Psoas muscle (tissue), 8 donors: ENCODE measurements around the gene BIRC6. TPM values are rescaled to one million over a fixed set of nuclear protein-coding genes. Genes with fewer than 3 reads are reported as not detected.
"Not testable (repeated sequence)": the region's sequence is repeated elsewhere in the genome, so short reads cannot be mapped to it uniquely, and the experiment has no call there.

Experiments used
- ATAC-seq, 4 donors: fragments of 200-7000 bp; cut with Tn5 transposase; one replicate each; pipeline ENCODE4 v1.9.1; 2020; ENCODE audit warnings: moderate library complexity in 3 of 4, mild to moderate bottlenecking in 2 of 4
- DNase-seq, 2 donors: peaks; one replicate each; pipeline ENCODE4 v3.0.0-alpha.2; 2020
- H3K27ac ChIP-seq: fragments of 200-600 bp; one replicate; pipeline ENCODE4 v1.8.0; 2022
- H3K27me3 ChIP-seq, 3 donors: fragments of 200-600 bp in 1 of 3; one replicate each; pipeline versions ENCODE4 v1.6.1 to v1.8.0; 2013 to 2022; ENCODE audit warnings: low read length in 2 of 3, mild to moderate bottlenecking in 2 of 3, moderate library complexity in 1 of 3; ENCODE audit not compliant: insufficient read depth in 3 of 3
- H3K36me3 ChIP-seq, 2 donors: fragments of 200-600 bp in 1 of 2; one replicate each; pipeline versions ENCODE4 v1.6.1 to v1.8.0; 2013 to 2022; ENCODE audit warnings: low read depth in 1 of 2, mild to moderate bottlenecking in 1 of 2, moderate library complexity in 1 of 2; ENCODE audit not compliant: insufficient read depth in 1 of 2
- H3K4me1 ChIP-seq: fragments of 200-600 bp; one replicate; pipeline ENCODE4 v1.8.0; 2022
- H3K4me3 ChIP-seq: fragments of 200-600 bp; one replicate; pipeline ENCODE4 v1.8.0; 2022; ENCODE audit warnings: mild to moderate bottlenecking
- H3K9me3 ChIP-seq: fragments of 200-600 bp; one replicate; pipeline ENCODE4 v1.8.0; 2022
- CTCF ChIP-seq: fragments of 200-600 bp; IDR thresholded peaks from one replicate; pipeline ENCODE4 v1.8.0; 2022; ENCODE audit warnings: antibody characterized with exemption
- WGBS, 3 donors: extraction: QIAGEN DNeasy Blood & Tissue Kit; methylation state at CpG; one replicate each; pipeline versions ENCODE4 v1.1.6 to v1.1.7; 2013; 5-methylcytosine and 5-hydroxymethylcytosine counted together
- intact Hi-C, 2 donors: fragments of 100-400 bp; cut with DNase I; formaldehyde crosslinking; loops; one replicate each; pipeline versions ENCODE4 v1.11.0 to v1.14.2; 2022
- polyA plus RNA-seq, 3 donors: library from polyadenylated mRNA; stranded (reverse); fragments of 200-250 nt; gene quantifications; one replicate each; pipeline ENCODE4 v1.2.3, GENCODE V29; 2013
- total RNA-seq, 4 donors: library from RNA; stranded (reverse); fragmentation: NEBNext Ultra II Directional in 2 of 4; extraction: Animal tissue kit (Norgen Biotek cat#: 25700) in 2 of 4; gene quantifications; one replicate each; pipeline versions ENCODE4 v1.2.1 to v1.2.4, GENCODE V29; 2021 to 2023
- donor health status: healthy with polysubstance abuse.
- donor health status: DM: no; HTN: no; CAD: no; lungs with moderate emphysema.
- donor health status: Bipolar disorder and iron deficiency.
- donor health status: healthy.
- donor health status: DM: yes; HTN: yes; CAD: no.
- donor health status: DM: no; HTN: no; CAD: no.
- donor health status: DM: no; HTN: no; CAD: no.
- donor health status: DM: yes; HTN: yes; CAD: no.

The BIRC6 gene
- total and polyA plus RNA-seq, 7 donors: 11.1 to 66.7 (median 38.1) TPM

DNA sequence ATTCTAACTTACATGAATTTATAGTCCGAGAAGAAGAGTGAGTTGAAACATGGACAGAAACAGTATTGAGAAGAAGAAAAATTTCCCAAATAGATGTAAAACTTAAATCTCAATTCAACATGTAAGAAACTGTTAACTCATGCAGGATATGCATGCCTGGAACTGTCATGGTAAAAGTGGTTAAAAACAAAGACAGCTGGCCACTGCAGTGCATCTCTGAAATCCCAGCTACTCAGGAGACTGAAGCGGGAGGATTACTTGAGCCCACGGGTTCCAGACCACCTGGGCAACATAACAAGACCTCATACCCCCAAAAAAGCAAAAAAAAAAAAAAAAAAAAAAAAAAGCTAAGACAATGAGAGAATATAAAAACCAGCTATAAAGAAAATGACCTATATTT lies 178.0 kb downstream of the BIRC6 start:
- peaks cover 5 to 44% of the 10 kb centered on the region in 2 donors for H3K36me3 ChIP-seq
- no peaks in the 10 kb centered on the region for H3K27me3 ChIP-seq
- 82 to 85% (median 84%) methylated on average over 3 of the region's 3 CpGs for WGBS, 3 donors
- no peaks in the 10 kb centered on the region for H3K9me3 ChIP-seq
- ATAC-seq (no peak), DNase-seq (no peak)
- H3K27ac ChIP-seq: no peak overlapping the region
- no peaks in the 10 kb centered on the region for H3K4me1 ChIP-seq
- TF ChIP-seq CTCF: no peak
- no peak overlapping the region for H3K4me3 ChIP-seq
- intact Hi-C loops: no loop called here

- WGBS, 3 donors: 90 to 92% (median 91%) methylated on average over 2 of the region's 2 CpGs
- DNase-seq (no peak), ATAC-seq (no peak)
- H3K36me3 ChIP-seq: peaks cover 0 to 24% of the 10 kb centered on the region in 2 donors
- H3K4me1 ChIP-seq: no peaks in the 10 kb centered on the region
- H3K9me3 ChIP-seq: no peaks in the 10 kb centered on the region
- H3K27ac ChIP-seq: no peak overlapping the region
- no peak for TF ChIP-seq CTCF
- H3K4me3 ChIP-seq: no peak overlapping the region
- no peaks in the 10 kb centered on the region for H3K27me3 ChIP-seq
- intact Hi-C loops: no loop called here
Observed at GRCh38 chr2:32538735-32539134, 181.9 kb downstream of the BIRC6 start.

GRCh38 chr2:32552483-32552882 lies 195.7 kb downstream of the BIRC6 start:
- peaks cover 0 to 45% of the 10 kb centered on the region in 2 donors for H3K36me3 ChIP-seq

DNA sequence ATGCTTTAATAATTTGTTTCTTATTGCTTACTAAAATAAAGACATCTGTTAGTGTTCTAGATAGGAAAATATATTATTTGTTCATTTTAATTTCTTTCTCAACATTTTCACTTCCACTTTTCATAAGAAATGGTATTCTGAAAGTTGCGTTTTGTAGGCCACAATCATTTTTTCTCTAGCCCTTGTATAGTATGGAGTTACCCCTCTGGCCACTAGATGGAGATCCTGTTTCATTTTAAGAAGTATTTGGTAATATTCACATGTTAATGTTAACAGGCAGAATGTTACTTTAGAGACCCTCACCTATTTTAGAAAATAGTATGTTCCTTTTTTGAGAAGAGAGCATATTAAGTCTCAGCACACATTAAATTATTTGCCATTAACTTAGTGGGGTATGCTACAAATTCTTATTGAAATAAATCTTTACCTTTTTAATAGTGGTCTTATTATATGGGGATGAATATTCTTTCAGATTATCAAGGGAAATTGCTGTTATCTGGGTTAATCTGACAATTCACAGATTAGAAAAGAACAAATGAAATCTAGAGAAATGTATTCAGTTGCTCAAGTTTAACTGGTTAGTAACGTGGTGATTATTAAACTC lies 197.1 kb downstream of the BIRC6 start:
- 78 to 82% (median 78%) methylated on average over 2 of the region's 2 CpGs for WGBS, 3 donors
- Histone ChIP-seq H3K4me1 (no peaks in the 10 kb centered on the region), H3K4me3 (no peak overlapping the region), H3K36me3 (peaks cover 0 to 33% of the 10 kb centered on the region in 2 donors), H3K27ac (no peak overlapping the region), H3K9me3 (no peaks in the 10 kb centered on the region), H3K27me3 (no peaks in the 10 kb centered on the region)
- DNase-seq: no peak
- intact Hi-C loops: no loop called here
- TF ChIP-seq CTCF: peak; percentile 62
- ATAC-seq: peak in 2 of 4 donors; percentile 49 to 74

More at GRCh38 chr2:32552483-32552882, 195.7 kb downstream of the BIRC6 start:
- 94 to 95% (median 94%) methylated on average over 3 of the region's 3 CpGs for WGBS, 3 donors
- H3K4me3 ChIP-seq, H3K27ac ChIP-seq, intact Hi-C loops, H3K27me3 ChIP-seq, H3K4me1 ChIP-seq, H3K9me3 ChIP-seq, ATAC-seq, DNase-seq: not testable (repeated sequence)

- no peak overlapping the region for H3K27ac ChIP-seq
- DNase-seq (no peak), ATAC-seq (no peak)
- intact Hi-C loops: no loop called here
- no peaks in the 10 kb centered on the region for H3K9me3 ChIP-seq
- no peaks in the 10 kb centered on the region for H3K27me3 ChIP-seq
- no peak overlapping the region for H3K4me3 ChIP-seq
- no peaks in the 10 kb centered on the region for H3K4me1 ChIP-seq
- peaks cover 0 to 44% of the 10 kb centered on the region in 2 donors for H3K36me3 ChIP-seq
- no peak for TF ChIP-seq CTCF
- 81 to 89% (median 87%) methylated on average over 2 of the region's 2 CpGs for WGBS, 3 donors
Observed at GRCh38 chr2:32558492-32558891, 201.7 kb downstream of the BIRC6 start.
